ENCODE data around the gene CENPM. TPM values are rescaled to one million over a fixed set of nuclear protein-coding genes. Genes with fewer than 3 reads are reported as not detected.

The CENPM gene
- total and polyA plus RNA-seq, 9 of the 15 experiments (the other 6 are each of a cell fraction or from before 2014, with no cell fraction given): 11.3 to 67.7 (median 32.3) TPM

GRCh38 chr22:41968601-41969000 lies 21.6 kb upstream of the CENPM start:
- Histone ChIP-seq H3K9ac (ENCODE audit: insufficient read depth in 1 of 2, low read depth in 2 of 2, low read length in 2 of 2) (peak overlapping the region in 1 of 2 experiments; percentile 26; a peak in 1 of 4 replicates), H3K27ac (ENCODE audit: extremely low read depth, low read depth, low read length) (no peak overlapping the region), H3K4me2 (ENCODE audit: insufficient read depth, low read length) (no peak overlapping the region), H4K20me1 (replicated peaks; ENCODE audit: control insufficient read depth, insufficient read depth, low read length) (no peaks in the 10 kb centered on the region), H3K4me1 (replicated peaks in 1 of 2; ENCODE audit: control insufficient read depth in 2 of 2, insufficient read depth in 2 of 2, low read length in 2 of 2) (peaks cover 4 to 11% of the 10 kb centered on the region in 2 experiments; a peak in 4 of 5 replicates), H3K9me1 (ENCODE audit: control insufficient read depth, insufficient read depth, low read length) (no peaks in the 10 kb centered on the region), H2AFZ (ENCODE audit: low read depth, low read length) (0 out of 2 replicates have a peak overlapping the region, but pooled peaks have one; percentile 16), H3K79me2 (ENCODE audit: control insufficient read depth, insufficient read depth, low read length) (no peaks in the 10 kb centered on the region), H3K27me3 (ENCODE audit: control insufficient read depth in 2 of 2, insufficient read depth in 2 of 2, low read length in 2 of 2) (peaks cover 0 to 22% of the 10 kb centered on the region in 2 experiments; a peak in 4 of 5 replicates), H3K36me3 (ENCODE audit: control insufficient read depth, insufficient read depth, low read length) (no peaks in the 10 kb centered on the region), H3K9me3 (replicated peaks; ENCODE audit: control insufficient read depth, insufficient read depth, low read depth, low read length) (no peaks in the 10 kb centered on the region), H3K4me3 (no peak overlapping the region)
- ChIA-PET CTCF (ENCODE audit: low intra/inter-chr PET ratio) (no interaction called here), POLR2A (interaction anchor here (1.2 kb wide), 1 partner anchor 22 kb away, joined by 4 read pairs; the partner anchor contains the start of gene CENPM)
- TF ChIP-seq CREBBP (IDR thresholded peaks at IDR 0.05; ENCODE audit: low read depth, low read length) (no peak), NFIC (IDR thresholded peaks at IDR 0.05) (peak; percentile 46)
- in situ Hi-C loops (cut with MboI): loop anchor here (25.0 kb wide), 1 partner anchor 469 kb away; the partner anchor contains the start of gene NFAM1
- FAIRE-seq (no peak), ATAC-seq (peak; percentile 33; the same call in 2 of the 3 replicates), DNase-seq (ENCODE audit: extremely low read depth in 1 of 4, low spot score in 3 of 4) (peak in 1 of 4 experiments; percentile 13)
- intact Hi-C loops (cut with micrococcal nuclease): loop anchor here (10.0 kb wide), 2 partner anchors 106 to 146 kb away; partner anchors contain the start of genes NAGA, PHETA2 and SMDT1
- WGBS (ENCODE audit: insufficient coverage, low coverage, missing lambda C conversion rate): 12% methylated on average over 7 of the region's 9 CpGs
- BruUV-seq (replicated peaks): no TSS peak

- no peak overlapping the region for H3K27ac ChIP-seq (ENCODE audit: extremely low read depth, low read depth, low read length)
- CTCF ChIA-PET (ENCODE audit: low intra/inter-chr PET ratio): no interaction called here
- in situ Hi-C loops (cut with MboI): loop anchor here (25.0 kb wide), 1 partner anchor 471 kb away; the partner anchor contains the start of gene NFAM1
- no peaks in the 10 kb centered on the region for H3K36me3 ChIP-seq (ENCODE audit: control insufficient read depth, insufficient read depth, low read length)
- ATAC-seq (peak; percentile 68), DNase-seq (ENCODE audit: extremely low read depth in 1 of 4, low spot score in 3 of 4) (peak; percentile 21 to 51 (median 31)), FAIRE-seq (peak; percentile 55)
- H3K4me2 ChIP-seq (ENCODE audit: insufficient read depth, low read length): no peak overlapping the region
- POLR2A ChIA-PET: interaction anchor here (0.5 to 0.6 kb wide), 2 partner anchors 439 to 631 kb away, joined by 3 read pairs; no protein-coding TSS in a partner anchor
- no peaks in the 10 kb centered on the region for H3K9me1 ChIP-seq (ENCODE audit: control insufficient read depth, insufficient read depth, low read length)
- peaks cover 4 to 11% of the 10 kb centered on the region in 2 experiments; a peak in 4 of 5 replicates for H3K4me1 ChIP-seq (replicated peaks in 1 of 2; ENCODE audit: control insufficient read depth in 2 of 2, insufficient read depth in 2 of 2, low read length in 2 of 2)
- H3K79me2 ChIP-seq (ENCODE audit: control insufficient read depth, insufficient read depth, low read length): no peaks in the 10 kb centered on the region
- no peak overlapping the region for H3K4me3 ChIP-seq
- BruUV-seq (replicated peaks): no TSS peak
- H3K9me3 ChIP-seq (replicated peaks; ENCODE audit: control insufficient read depth, insufficient read depth, low read depth, low read length): no peaks in the 10 kb centered on the region
- intact Hi-C loops (cut with micrococcal nuclease): loop anchor here (10.0 kb wide), 2 partner anchors 108 to 148 kb away; partner anchors contain the start of genes NAGA, PHETA2 and SMDT1
- H2AFZ ChIP-seq (ENCODE audit: low read depth, low read length): no peak overlapping the region
- no peak overlapping the region for H3K9ac ChIP-seq (ENCODE audit: insufficient read depth in 1 of 2, low read depth in 2 of 2, low read length in 2 of 2)
- H4K20me1 ChIP-seq (replicated peaks; ENCODE audit: control insufficient read depth, insufficient read depth, low read length): no peaks in the 10 kb centered on the region
- WGBS (ENCODE audit: insufficient coverage, low coverage, missing lambda C conversion rate): 27% methylated on average over 4 of the region's 8 CpGs
- peaks cover 0 to 11% of the 10 kb centered on the region in 2 experiments; a peak in 1 of 5 replicates for H3K27me3 ChIP-seq (ENCODE audit: control insufficient read depth in 2 of 2, insufficient read depth in 2 of 2, low read length in 2 of 2)
- TF ChIP-seq NFE2 (IDR thresholded peaks at IDR 0.05; ENCODE audit: low read depth): 0 out of 2 replicates have a peak, but pooled peaks have one; percentile 7
- no peak for TF ChIP-seq RAD51 (IDR thresholded peaks at IDR 0.05; ENCODE audit: borderline replicate concordance, low read depth)
- TF ChIP-seq REST (IDR thresholded peaks at IDR 0.05; ENCODE audit: borderline replicate concordance): peak; percentile 44; the same call in 1 of the 2 replicates
- no peak for TF ChIP-seq REST (CRISPR knock-in tag; IDR thresholded peaks at IDR 0.05; ENCODE audit: low read depth)
These were observed 19.8 kb upstream of the CENPM start for GRCh38 chr22:41966607-41967240.

Measured in K562 (cell line).